GM10248 (cell line): Measurements from ENCODE around the gene HS1BP3.

Source experiments
- CTCF ChIA-PET: fragments of 300-600 bp; sonication (Branson Sonifier 250); formaldehyde crosslinking; extraction: SDS; loops from one replicate; lab custom pipeline; 2021; ENCODE audit warnings: antibody characterized with exemption; lab: Yijun Ruan, JAX
- POLR2A ChIA-PET: fragments of 350-650 bp; sonication (Branson Sonifier 250); formaldehyde crosslinking; extraction: SDS; loops from one replicate; lab custom pipeline; 2020; ENCODE audit warnings: antibody characterized with exemption; lab: Yijun Ruan, JAX
- DNase-seq: peaks from one replicate; pipeline ENCODE4 v3.0.0; 2012; ENCODE audit errors: extremely low spot score
- TF ChIP-seq, protein P1 (sequence below): IDR thresholded peaks from 2 replicates; pipeline ENCODE4 v1.5.1; 2012; ENCODE audit warnings: mild to moderate bottlenecking, low read depth; ENCODE audit errors: extremely low read depth, missing control alignments, control extremely low read depth

HS1BP3 gene

DNA sequence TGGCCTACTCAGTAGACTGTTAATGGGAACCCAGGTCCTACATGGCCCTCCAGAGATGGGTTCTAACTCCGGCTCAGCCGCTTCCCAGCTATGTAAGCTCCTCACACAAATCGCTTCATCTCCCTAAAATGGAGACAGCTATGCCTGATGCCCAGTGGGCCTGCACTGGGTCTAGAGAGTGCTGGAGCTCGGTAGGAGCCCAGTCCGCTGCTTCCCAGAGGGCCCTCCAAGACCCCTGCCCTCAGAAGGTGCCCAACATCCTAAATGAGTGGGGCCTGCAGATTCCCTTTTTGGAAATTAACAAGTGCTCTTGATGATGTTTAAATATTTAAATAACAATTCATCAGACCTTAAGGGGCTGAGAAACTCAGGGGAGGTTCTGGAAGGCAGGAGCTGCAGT is 47.1 kb downstream of the HS1BP3 start:
- TF ChIP-seq, protein P1, sequence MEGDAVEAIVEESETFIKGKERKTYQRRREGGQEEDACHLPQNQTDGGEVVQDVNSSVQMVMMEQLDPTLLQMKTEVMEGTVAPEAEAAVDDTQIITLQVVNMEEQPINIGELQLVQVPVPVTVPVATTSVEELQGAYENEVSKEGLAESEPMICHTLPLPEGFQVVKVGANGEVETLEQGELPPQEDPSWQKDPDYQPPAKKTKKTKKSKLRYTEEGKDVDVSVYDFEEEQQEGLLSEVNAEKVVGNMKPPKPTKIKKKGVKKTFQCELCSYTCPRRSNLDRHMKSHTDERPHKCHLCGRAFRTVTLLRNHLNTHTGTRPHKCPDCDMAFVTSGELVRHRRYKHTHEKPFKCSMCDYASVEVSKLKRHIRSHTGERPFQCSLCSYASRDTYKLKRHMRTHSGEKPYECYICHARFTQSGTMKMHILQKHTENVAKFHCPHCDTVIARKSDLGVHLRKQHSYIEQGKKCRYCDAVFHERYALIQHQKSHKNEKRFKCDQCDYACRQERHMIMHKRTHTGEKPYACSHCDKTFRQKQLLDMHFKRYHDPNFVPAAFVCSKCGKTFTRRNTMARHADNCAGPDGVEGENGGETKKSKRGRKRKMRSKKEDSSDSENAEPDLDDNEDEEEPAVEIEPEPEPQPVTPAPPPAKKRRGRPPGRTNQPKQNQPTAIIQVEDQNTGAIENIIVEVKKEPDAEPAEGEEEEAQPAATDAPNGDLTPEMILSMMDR: no peak
- ChIA-PET POLR2A (no interaction called here), CTCF (interaction anchor here (2.0 to 3.0 kb wide), 3 partner anchors 8 to 193 kb away, joined by 9 to 11 read pairs (median 9); no protein-coding TSS in a partner anchor)
- DNase-seq: no peak

DNA sequence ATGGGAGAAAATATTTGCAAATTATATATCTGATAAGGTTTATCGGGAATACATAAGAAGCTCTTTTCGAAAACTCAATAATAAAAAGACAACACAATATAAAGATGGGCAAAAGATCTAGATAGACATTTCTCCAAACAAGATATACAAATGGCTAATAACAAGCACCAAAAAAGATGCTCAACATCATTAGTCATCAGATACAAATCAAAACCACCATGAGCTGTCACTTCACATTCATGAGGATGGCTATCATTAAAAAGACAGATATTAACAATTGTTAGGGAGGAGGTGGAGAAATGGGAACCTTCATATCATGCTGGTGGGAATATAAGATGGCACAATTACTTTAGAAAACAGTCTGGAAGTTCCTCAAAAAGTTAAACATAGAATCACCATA is 48.1 kb downstream of the HS1BP3 start:
- POLR2A ChIA-PET: interaction anchor here (1.9 kb wide), 1 partner anchor 156 kb away, joined by 7 read pairs; the partner anchor contains the start of gene RHOB
- CTCF ChIA-PET: interaction anchor here (0.8 to 1.7 kb wide), 10 partner anchors 8 to 191 kb away, joined by 3 to 6 read pairs (median 4); partner anchors contain the start of gene HS1BP3

DNA sequence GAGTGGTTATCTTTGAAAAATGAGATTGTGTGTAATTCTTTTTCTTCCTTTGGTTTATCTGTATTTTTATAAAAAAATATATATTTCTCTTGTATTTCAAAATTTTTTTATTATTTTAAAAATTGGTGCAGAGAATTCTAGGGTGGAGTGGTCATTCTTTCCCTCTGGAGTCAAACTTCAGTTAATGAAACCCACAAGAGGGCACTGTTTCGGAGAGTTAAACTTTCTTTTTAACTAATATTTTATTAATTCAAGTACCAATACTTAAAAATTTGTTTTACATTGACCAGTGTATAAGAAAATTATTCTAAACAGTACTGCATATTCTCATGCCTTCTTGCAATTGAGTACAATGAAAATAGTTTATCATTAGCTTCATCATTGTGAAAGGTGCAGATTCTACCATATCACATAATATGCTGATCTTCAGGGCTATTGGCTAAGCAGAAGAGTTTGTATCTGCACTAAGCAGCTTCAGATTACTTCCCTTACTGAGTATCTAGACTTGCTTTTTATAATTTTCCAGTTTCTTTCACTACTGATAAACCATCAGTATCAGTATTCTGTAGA is 50.1 kb downstream of the HS1BP3 start:
- TF ChIP-seq, protein P1: no peak
- CTCF ChIA-PET: interaction anchor here (1.6 kb wide), 1 partner anchor 40 kb away, joined by 3 read pairs; no protein-coding TSS in a partner anchor
- DNase-seq: no peak
- POLR2A ChIA-PET: interaction anchor here (1.2 kb wide), 1 partner anchor 154 kb away, joined by 5 read pairs; the partner anchor contains the start of gene RHOB

More for the DNA sequence above, 48.1 kb downstream of the HS1BP3 start:
- no peak for DNase-seq
- TF ChIP-seq, protein P1: no peak

DNA sequence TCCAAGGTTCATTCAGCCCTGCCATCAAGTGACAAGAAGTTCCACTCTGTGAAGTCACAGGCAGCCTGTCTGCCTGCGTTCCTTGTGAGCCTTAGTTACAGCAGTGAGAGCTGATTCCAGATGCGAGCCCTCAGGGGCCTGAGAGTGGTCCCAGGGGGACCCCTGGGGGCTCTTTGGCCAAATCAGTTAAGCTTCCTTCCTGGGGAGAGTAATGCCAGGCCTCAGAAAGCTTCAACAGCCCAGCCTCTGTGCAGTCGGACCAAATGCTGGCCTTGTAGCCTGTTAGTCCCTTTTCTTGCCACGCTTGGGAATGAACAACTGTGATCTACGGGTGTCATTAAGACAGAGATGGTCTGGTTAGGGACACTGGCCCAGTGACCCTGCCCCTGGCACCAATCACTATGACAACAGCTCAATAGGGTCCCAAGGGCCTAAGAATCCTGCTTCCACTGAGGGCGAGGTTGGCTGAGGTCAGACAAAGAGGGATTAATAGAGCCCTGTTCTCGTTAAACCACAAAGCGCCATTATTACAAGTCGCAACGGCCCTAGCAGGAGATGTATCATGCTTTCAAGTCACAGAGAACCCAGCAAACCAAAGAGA is 50.9 kb downstream of the HS1BP3 start:
- no peak for DNase-seq
- ChIA-PET CTCF (interaction anchor here (1.2 to 1.7 kb wide), 4 partner anchors 19 to 51 kb away, joined by 3 to 6 read pairs (median 6); partner anchors contain the start of gene HS1BP3), POLR2A (interaction anchor here (1.1 to 1.2 kb wide), 2 partner anchors 152 to 153 kb away, joined by 4 to 5 read pairs; partner anchors contain the start of gene RHOB)
- TF ChIP-seq, protein P1: no peak

DNA sequence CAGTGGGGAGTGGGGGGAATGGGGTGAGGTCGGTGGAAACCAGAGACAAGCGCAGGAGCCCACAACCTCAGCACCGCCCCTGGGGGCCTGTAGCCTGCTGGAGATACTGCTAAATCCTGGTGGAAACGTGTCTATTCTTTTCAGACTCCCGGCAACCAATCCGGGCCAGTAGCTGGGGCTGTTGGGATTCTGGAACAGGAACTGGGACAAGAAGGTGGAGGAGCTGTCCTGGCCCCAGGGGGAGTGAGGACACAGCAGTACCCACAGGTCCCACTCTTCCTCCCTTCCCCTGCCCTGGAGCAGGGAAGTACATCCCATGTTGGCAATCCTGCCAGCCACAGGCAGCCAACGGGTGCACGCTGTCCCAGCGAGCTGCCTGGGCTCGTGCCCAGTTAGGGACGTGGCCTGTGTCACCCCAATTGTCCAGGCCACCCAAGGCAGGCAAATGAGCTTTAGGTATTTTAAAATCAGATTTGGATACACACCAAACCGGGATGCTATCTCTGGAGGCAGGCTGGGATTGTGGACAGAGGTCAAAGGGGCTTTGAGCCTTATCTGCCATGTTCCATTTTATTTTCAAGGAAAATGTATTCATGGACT is 51.8 kb downstream of the HS1BP3 start:
- CTCF ChIA-PET: interaction anchor here (1.2 to 1.7 kb wide), 5 partner anchors 19 to 188 kb away, joined by 3 to 6 read pairs (median 5); partner anchors contain the start of gene HS1BP3
- POLR2A ChIA-PET: interaction anchor here (1.1 to 4.3 kb wide), 3 partner anchors 151 to 152 kb away, joined by 4 to 52 read pairs (median 5); partner anchors contain the start of gene RHOB

More for the DNA sequence above, 51.8 kb downstream of the HS1BP3 start:
- TF ChIP-seq, protein P1: no peak
- DNase-seq: no peak
